Thoracic aorta (tissue), 2 donors: Measurements from ENCODE around the gene MYO5B. TPM values are rescaled to one million over a fixed set of nuclear protein-coding genes. Genes with fewer than 3 reads are reported as not detected.

Experiments
- ATAC-seq: fragments of 150-250 bp; one replicate; pipeline ENCODE4 v1.8.0; 2017; ENCODE audit warnings: low read depth; ENCODE audit not compliant: insufficient number of reproducible peaks, low FRiP score
- DNase-seq: peaks from one replicate; pipeline ENCODE4 v3.0.0-alpha.2; 2020; ENCODE audit warnings: low spot score
- H3K27ac ChIP-seq, 2 donors: fragments of 200-600 bp; sonication (generic); 1 replicate in 1 of 2; 2 replicates in 1 of 2; pipeline ENCODE4 v1.5.1; 2016; ENCODE audit warnings: mild to moderate bottlenecking in 2 of 2, moderate library complexity in 2 of 2
- H3K27me3 ChIP-seq: fragments of 200-600 bp; sonication (generic); replicated peaks from 2 replicates; pipeline ENCODE4 v1.6.0; 2016; ENCODE audit warnings: mild to moderate bottlenecking; ENCODE audit not compliant: insufficient read depth
- H3K36me3 ChIP-seq: fragments of 200-600 bp; sonication (generic); one replicate; pipeline ENCODE4 v1.5.1; 2016
- H3K4me1 ChIP-seq, 2 donors: fragments of 200-600 bp; sonication (generic); 1 replicate in 1 of 2; 2 replicates in 1 of 2; pipeline versions ENCODE4 v1.5.1 to v1.6.0; 2016; ENCODE audit warnings: low read depth in 2 of 2, mild to moderate bottlenecking in 1 of 2; ENCODE audit not compliant: control insufficient read depth in 1 of 2
- H3K4me3 ChIP-seq: fragments of 200-600 bp; sonication (generic); 2 replicates; pipeline ENCODE4 v1.5.1; 2016; ENCODE audit warnings: mild to moderate bottlenecking
- H3K9me3 ChIP-seq: fragments of 200-600 bp; sonication (generic); 2 replicates; pipeline ENCODE4 v1.5.1; 2016
- CTCF ChIP-seq: fragments of 200-600 bp; sonication (generic); IDR thresholded peaks from one replicate; pipeline ENCODE4 v1.5.1; 2019; ENCODE audit warnings: antibody characterized with exemption
- total RNA-seq, 2 donors: library from RNA; depleted of rRNA; stranded (reverse); fragments of >200 nt; gene quantifications; one replicate each; pipeline versions ENCODE4 v1.1.0 to v1.2.3, GENCODE V29; 2016

Gene MYO5B
- total RNA-seq, 2 donors from 2014 or later, result 8.3 to 13.5 TPM

- H3K27ac ChIP-seq, result no peak overlapping the region
- H3K36me3 ChIP-seq, result no peaks in the 10 kb centered on the region
- no peaks in the 10 kb centered on the region for H3K27me3 ChIP-seq
- H3K4me3 ChIP-seq, result no peak overlapping the region
- DNase-seq (no peak), ATAC-seq (no peak)
- peaks cover 0 to 19% of the 10 kb centered on the region in 2 donors for H3K4me1 ChIP-seq
- no peak for TF ChIP-seq CTCF
- no peaks in the 10 kb centered on the region for H3K9me3 ChIP-seq
Measured at GRCh38 chr18:50161597-50162205, 33.2 kb downstream of the MYO5B start.

- Histone ChIP-seq H3K27ac (no peak overlapping the region), H3K27me3 (no peaks in the 10 kb centered on the region), H3K36me3 (no peaks in the 10 kb centered on the region), H3K4me3 (no peak overlapping the region), H3K4me1 (peaks cover 0 to 19% of the 10 kb centered on the region in 2 donors), H3K9me3 (no peaks in the 10 kb centered on the region)
- TF ChIP-seq CTCF, result no peak
- ATAC-seq (no peak), DNase-seq (no peak)
Measured at GRCh38 chr18:50159654-50160046, 35.3 kb downstream of the MYO5B start.

- no peaks in the 10 kb centered on the region for H3K27me3 ChIP-seq
- peaks cover 0 to 19% of the 10 kb centered on the region in 2 donors for H3K4me1 ChIP-seq
- DNase-seq (no peak), ATAC-seq (no peak)
- no peaks in the 10 kb centered on the region for H3K36me3 ChIP-seq
- H3K9me3 ChIP-seq, result no peaks in the 10 kb centered on the region
- H3K4me3 ChIP-seq, result no peak overlapping the region
- H3K27ac ChIP-seq, result no peak overlapping the region
- no peak for TF ChIP-seq CTCF
Measured at GRCh38 chr18:50158866-50159653, 35.9 kb downstream of the MYO5B start.

- no peak for ATAC-seq
- H3K27me3 ChIP-seq, result no peaks in the 10 kb centered on the region
- no peaks in the 10 kb centered on the region for H3K9me3 ChIP-seq
- no peak overlapping the region for H3K27ac ChIP-seq
- H3K4me3 ChIP-seq, result no peak overlapping the region
- no peaks in the 10 kb centered on the region for H3K4me1 ChIP-seq
- TF ChIP-seq CTCF, result no peak
- no peak for DNase-seq
- H3K36me3 ChIP-seq, result no peaks in the 10 kb centered on the region
Measured at GRCh38 chr18:50155406-50155805, 39.5 kb downstream of the MYO5B start.

- no peaks in the 10 kb centered on the region for H3K9me3 ChIP-seq
- no peaks in the 10 kb centered on the region for H3K27me3 ChIP-seq
- H3K4me3 ChIP-seq, result no peak overlapping the region
- H3K4me1 ChIP-seq, result no peaks in the 10 kb centered on the region
- ATAC-seq (no peak), DNase-seq (no peak)
- H3K36me3 ChIP-seq, result no peaks in the 10 kb centered on the region
- H3K27ac ChIP-seq, result no peak overlapping the region
- no peak for TF ChIP-seq CTCF
Measured at GRCh38 chr18:50154420-50154819, 40.5 kb downstream of the MYO5B start.
